GM21619 (cell line): ENCODE measurements around the gene MYRIP.

Experiments
- ATAC-seq: cut with Tn5 transposase; IDR thresholded peaks from one replicate; pipeline ENCODE4 v1.9.1; 2021; ENCODE audit not compliant: unreplicated experiment

Gene MYRIP

DNA sequence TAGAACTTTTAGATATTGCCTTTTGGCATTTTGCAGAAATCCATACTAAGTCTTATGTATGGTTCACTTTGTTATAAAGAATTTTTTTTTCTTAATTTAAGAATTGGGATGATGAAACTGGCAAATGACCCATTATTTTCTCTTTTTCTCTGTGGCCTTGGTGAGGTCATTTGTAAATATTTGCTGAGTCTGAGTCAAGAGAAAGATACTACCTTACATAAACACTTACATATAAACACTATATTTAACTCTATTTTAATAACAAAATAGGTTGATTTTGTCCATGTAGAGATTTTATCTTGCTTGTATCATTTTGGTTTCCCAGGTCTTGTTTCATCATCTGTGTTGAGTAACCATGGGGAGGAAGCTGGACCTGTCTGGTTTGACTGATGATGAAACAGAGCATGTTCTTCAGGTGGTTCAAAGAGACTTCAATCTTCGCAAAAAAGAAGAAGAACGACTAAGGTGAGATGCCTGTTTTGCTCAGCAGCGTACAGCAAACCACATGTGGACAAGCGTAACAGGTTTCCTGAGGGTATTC is 91.1 kb downstream of the MYRIP start:
- ATAC-seq, result no peak

DNA sequence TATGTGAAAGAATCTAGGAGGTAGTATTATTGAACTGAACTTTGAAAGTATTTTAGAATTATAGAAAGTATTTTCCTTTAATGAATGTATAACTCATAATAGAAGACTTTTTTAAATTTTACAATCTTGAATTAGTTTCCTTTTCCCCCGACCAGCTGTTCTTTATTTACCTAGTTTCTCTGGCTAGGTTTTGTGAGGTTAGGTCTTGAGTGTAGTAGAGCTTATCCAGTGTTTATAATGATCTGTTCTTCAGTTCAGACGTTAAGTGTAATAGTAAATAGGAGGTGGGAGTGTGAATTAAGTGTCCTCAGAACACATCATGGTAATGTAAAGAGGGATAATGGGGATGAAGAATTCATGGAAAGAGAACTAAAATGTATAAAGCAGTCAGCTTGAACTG is 93.8 kb downstream of the MYRIP start:
- ATAC-seq, result no peak

DNA sequence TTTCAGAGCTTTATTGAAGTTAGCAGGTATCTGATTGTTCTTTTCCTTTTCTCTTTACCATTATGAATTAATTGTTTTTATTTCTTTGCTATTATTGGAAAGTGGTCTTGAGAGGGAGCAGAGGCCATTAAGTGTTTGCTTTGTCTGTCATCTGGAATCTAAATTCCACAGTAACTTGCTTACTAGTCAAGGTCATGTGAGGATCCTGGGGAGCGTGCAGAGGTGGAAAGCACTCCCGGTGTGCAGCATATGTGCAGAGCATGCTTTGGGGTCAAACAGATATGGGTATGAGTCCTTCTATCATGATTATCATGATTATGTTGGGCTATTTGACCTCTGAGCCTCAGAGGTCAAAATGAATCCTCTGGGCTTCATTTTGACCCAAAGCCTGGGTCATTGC is 96.4 kb downstream of the MYRIP start:
- ATAC-seq, result no peak

DNA sequence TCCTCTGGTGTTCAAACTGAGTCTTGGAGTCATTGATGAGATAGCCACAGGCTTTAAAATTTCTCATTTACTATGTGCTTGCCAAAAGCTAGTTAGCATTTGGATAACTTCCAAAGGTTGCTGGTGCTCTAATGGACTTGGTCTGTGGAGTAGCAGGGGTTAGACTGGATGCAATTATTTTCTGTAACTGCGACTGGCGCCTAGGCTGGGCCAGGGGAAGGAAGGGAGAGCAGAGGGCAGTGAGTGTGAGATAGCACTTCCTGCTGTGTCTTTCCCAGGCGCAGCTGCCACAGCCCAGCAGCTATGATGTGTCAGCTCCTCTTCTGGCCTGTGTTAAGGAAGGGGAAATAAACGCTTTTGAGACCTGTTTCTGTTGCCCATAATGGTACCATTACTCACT is 98.6 kb downstream of the MYRIP start:
- no peak for ATAC-seq

DNA sequence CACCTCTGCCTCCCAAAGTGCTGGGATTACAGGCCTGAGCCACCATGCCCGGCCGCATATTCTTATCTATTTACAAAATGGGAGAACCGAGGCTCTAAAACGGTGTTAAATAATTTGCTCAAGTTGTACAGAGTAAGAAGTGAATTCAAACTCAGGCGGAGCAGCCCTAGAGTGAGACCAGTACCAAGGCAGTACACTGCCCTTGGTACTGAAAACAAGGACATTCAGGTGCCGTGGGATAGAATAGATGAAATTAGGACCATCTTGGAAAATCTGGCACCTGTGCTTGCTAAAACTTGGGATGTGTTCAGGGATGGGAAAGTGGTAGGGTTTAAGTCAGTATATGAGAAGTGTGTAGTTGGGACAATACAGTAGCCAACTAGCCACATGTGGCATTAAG is 100.7 kb downstream of the MYRIP start:
- no peak for ATAC-seq

DNA sequence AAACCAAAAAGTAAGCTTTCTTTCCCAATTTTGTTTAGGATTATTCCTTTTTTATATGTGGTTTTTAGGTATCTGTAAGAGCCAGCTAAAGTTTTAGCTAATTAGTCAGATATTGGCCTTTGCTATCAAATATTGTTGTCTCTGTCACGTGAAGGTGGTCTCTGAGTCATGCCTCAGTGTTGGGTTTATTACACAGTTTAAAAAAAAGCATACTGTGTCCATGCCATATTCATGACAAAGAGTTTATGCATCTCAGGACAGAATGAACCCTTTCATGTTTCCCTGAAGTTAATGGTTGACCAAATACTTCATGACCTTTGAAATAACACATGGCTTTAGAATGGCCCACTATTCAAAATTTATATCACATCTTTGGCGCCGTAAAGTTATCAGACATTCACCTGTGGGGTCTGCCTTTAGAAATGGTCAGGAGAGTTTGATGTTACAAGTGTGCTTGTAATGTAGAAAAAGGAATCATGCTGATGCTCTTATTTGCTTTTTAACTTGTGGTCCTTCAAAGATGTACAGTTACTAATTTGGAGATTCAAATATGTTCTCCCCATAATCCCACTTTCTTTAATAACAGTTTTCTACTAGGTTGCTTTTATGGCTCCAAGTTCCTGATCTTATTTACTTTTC is 101.5 kb downstream of the MYRIP start:
- no peak for ATAC-seq

DNA sequence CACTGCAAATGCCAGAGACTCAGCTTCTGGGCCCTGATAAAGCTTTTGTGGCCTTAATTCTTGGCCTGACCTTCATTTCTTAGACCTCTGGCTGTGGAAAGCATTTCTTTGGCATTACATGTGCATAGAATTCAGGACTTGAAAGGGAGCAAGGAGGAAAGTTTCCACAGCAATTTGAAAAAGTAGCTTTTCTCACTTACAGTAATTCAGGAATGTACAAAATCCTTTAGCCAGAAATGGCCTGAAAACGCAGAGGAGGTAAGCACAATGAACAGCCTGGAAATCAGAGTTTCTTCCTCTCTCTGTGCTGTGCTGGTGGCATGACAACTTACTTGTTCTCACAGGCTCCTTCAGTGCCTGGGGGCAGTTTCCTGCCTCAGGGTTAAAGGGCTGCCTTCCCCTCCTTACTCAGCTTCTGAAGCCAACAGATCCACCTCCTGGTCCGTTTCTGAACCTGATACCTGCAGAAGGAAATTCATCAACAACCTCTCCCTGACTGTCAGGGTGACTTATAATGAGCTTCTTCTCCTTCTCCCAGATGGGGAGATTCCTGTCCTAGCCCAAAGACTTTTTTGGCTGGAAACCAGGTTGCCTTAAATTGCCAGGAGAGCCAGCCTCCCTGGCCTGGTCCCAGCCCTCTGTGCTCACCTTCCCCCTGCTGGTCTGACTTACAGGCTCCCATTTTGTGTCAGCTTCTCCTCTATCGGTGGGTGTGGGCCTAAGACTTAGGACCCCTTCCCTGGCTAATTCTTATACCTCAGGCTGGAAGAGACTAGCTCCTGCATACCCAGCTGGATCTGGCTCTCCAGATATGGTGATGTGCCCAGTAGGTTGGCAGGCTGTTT is 102.3 kb downstream of the MYRIP start:
- no peak for ATAC-seq

DNA sequence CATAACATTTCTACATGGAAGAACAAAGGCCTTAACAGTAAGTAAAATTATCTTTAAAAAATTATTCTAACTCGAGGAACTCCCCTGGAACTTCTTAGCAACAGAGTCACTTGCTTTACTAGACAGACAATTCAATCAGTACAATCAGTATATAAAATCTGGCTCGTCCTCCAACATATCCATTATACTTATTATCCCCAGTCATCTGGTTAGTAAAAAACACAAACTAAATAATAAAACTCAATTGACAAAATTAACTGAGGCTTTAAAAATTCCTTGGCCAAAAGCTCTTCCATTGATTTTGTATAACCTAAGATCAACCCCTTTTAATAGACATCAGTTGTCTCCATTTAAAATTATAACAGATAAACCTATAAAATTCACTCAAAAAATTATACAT is 105.6 kb downstream of the MYRIP start:
- ATAC-seq, result no peak

DNA sequence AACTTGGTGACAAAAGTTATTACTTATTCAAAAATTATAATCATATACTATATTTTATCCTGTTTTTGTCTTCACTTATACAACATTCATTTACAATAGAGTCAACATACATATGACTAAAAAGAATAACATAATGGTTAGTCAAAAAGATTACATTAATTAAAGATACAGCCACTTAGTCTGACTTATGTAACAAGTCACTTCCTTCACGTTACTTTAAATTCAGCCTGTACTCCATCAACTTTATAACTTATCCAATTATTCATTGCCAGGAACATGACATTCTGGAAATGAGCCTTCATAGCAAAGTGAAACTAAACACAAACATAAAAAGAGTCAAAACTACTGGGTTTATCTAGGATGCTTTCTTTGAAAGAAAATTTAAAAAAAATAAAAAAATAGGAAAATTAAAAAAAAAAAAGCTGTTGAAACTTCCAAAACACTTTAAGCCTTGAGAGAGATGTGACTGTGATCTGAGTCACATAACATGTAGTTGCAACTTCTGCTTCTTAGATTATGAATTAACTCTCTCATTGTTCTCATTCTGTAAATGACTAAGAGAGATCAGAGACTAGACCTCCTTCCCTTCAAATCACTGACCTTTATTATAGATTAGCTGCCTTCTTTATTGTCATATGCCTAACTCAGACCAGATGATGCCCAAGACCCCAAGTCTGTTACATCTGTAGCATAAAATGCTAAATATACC is 107.8 kb downstream of the MYRIP start:
- ATAC-seq, result peak; percentile 75

DNA sequence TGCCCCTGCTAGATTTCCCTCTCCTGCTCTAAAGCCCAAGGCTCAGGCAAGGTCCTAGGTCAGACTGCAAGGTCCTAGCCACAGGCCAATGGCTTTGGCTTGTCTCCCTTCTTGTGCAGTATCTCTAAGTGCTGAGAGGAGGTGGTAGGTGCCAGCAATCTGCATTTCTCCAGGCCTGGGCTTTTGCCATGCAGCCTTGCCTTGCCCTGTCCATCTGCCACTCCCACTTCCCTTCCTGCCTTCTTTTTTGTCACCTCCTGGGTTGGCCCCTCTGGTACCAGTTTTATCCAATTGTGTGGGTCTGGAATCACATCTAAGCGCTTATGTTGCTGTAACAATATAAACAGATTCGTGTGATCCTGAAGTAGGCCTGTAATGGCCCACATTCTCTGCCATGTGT is 109.9 kb downstream of the MYRIP start:
- no peak for ATAC-seq

DNA sequence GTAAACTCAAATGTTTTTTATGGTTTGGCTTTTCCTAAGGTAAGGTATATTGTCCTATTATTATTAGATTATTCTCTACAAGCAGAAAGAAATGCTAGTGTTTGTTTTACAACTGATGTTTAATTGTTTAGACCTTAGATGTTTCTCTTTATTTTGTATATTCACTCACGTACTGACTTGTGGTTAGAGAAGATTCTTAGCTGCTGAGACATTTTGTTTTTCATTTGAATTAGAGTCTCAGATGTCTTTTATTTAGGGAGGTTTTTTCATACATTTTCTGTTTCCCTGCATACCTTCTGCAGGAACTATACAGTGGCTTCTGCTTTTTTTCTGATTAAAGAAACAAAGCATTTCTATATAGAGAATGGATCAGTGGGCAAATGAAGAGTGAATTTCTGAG is 110.9 kb downstream of the MYRIP start:
- ATAC-seq, result no peak

DNA sequence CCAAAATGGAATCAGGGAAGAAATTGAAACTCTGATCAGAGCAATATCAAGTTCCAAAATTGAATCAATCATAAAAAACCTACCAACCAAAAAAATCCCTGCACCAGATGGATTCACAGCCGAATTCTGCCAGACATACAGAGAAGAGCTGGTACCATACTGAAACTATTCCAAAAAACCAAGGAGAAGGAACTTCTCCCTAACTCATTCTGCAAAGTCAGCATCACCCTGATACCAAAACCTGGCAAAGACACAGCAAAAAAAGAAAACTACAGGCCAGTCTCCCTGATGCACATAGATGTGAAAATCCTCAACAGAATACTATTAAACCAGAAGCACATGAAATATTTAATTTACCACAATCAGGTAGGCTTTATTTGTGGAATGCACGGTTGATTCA is 118.1 kb downstream of the MYRIP start:
- ATAC-seq, result no peak

DNA sequence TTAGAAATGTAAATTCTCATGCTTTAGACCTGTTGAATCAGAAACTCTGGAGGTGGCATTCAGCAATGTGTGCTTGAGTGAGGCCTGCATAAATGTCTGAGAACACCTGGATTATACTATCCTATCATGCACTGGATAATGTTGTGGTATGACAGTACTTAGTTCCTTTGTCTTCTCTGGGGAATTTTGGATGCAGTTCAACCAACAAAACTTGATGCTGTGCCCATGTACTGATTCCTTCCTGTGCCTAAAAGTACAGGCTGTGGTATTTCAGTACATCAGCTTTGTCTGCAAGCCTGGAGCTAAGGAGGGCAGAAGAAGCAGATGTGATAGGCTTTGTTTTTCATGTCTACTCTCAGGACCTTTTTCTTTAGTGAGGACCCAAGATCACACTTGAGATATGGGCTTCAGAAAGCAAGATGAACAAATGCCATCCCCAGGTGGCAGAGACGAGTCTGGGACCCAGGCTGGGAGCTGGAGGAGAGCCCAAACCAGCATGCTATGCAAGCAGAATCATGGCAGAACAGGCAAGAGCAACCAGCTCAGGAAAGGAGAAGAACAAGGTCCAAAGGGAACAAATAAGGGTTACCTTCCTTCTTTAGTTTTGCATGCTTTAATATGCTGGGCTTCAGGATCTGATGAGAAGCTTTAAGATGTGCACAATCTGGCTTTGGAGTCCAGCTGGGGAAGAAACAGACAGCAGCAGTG is 124.7 kb downstream of the MYRIP start:
- no peak for ATAC-seq

DNA sequence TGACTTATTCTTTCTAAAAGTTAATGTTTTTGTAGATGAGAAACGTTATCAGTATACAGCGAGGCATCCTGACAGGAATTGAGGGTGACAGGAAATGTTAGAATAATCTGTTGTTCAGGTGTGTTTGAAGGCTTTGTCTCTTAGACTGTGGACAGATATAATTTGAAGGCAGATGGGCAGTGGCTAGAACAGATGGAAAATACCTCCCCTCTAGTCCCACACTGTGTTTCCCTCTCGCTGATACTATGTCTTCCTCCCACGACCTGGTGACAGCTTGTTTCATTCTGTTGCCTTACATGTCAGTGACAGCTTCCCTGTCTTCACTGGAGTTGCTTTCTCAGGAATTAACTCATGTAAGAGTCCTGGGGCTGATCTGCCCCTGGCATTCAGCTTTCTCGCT is 125.3 kb downstream of the MYRIP start:
- ATAC-seq, result no peak

DNA sequence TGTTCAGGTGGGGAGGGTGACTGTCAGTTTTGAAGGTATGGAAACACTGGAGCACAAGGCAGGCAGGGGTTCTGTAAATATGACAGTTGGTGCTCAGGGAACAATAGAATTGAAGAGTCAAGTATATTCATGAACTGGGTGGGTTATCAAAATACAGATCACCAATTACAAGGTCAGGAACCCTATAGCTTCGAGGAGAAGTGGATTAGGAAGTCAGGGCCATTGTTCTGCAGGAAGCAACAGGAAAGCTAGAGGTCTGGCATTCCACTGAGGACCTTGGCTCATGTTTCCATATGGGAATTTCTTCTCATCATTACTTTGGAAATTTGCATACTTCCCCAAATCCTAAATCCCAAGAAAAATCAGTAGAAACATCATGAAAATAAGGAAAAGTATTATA is 125.9 kb downstream of the MYRIP start:
- no peak for ATAC-seq

DNA sequence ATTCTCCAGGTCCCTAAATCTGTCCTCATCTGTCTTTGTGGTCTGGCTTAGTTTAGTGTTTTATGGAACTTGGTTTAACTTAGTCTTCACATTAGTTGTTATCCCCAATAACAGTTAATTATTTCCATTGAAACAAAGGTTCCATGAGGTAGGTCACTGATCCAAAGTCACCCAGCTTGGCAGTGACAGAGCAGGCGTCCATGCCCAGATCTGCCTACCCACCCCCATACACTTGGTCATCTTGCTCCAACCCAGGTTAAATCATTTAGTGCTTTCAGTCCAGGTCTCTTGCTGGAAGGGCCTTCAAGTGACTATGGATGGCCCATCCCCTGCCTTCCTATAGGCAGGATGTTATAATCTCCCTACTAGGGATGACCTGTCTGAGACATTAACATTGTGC is 127.4 kb downstream of the MYRIP start:
- ATAC-seq, result no peak

DNA sequence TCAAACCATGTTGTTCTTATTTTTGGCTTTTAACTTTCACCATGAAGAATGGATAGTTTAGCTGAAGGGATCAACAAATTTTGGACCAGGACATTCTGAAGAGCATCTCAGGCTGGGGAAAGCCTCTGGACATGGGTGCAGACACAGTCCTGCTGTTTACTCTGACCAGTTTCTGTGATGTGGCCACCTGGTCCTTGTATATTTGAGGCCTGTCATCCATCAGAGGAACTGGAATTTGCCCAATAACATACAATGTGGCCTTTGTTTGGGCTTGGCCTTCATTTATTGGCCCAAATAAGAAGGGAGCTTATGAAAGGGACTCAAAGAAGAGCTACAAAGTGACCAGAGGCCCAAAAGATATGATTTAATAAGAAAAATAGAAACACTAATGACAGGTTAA is 127.9 kb downstream of the MYRIP start:
- no peak for ATAC-seq

DNA sequence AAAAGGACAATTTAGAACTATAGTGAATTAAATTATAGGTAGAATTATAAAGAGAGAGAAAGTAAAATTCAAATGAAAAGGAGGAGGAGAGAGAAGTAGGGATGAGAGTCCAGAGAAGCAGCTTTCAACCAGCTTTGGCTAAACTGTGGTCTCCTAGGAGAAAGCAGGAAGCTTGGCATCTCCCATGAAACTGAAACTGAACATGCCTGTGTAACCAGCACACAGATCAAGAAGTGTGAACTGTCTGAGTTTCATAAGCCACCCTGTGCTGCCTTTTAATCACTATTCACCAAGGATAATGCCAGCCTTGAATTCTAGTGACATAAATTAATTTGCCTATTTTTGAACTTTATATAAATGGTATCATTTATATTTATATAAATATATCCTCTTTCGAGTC is 128.5 kb downstream of the MYRIP start:
- ATAC-seq, result peak; percentile 78

DNA sequence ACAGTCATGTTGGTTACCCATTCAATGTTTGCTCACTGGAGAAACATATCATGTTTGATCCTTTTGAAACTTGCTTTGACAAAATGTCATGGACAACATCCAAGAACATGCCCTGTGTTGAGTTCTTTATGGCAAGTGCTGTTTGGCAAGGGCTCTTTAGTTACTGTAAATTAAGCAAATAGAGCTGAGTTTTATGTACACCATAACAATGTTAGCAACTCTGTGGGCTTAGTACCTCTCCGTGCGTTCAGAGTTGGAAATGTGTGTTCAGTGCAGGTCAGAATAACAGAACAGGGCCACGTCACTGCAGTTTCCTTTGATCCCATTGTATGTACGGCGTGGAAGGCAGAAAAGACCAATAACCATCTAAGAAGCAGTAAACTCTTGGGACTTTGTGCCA is 132.5 kb downstream of the MYRIP start:
- ATAC-seq, result no peak

DNA sequence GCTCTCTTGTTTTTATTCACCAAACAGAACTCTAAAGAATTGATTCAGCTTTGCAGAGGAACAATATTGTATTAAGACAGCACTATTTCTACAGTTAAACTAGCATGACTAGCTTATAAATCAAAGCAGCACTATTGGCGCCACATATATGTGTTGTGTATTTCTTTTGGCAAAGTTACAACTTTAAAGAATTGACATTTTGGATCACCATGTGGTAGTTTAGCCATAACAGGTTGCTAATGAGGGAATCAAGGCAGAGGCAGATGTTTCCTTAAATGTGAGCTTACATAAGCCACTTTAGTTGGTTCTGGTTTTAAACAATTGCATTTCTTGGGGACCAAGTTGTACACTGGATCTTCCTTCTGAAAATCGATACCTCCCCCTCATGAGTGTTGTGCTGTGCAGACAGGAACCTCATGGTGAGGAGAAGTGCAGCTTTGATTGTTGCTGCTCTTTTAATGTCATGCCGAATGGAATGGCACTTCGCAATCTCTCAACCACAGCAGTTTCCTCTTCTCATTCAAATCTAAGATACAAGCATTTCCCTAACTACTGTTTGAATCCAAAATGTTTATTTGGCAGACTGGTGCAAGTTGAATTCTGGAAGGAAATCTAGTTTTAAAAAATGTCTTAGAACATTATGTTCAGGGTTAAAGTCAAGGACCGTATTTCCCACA is 151.2 kb downstream of the MYRIP start:
- ATAC-seq, result no peak

DNA sequence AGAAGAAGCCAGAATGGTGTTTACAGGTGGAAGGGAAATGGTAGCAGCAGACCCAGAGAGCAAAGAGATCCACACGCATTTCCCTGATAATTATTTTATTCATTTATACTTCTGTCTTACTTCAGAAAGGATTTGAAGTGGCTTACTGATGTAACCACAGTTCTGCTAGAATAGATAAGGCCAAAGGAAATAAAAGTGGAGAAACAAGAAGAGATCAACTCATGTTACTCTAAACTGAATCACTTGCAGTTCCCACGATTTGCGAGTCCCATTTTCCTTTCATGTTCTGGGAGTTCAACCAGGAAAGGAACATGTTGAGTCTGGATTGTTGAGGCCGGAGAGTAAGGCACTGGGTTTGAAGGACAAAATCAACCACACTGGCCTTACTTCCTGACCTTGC is 151.8 kb downstream of the MYRIP start:
- no peak for ATAC-seq
